NT2/D1 (cell line): Measurements from ENCODE around the gene SYNPR.

Experiments
- SUZ12 ChIP-seq: IDR thresholded peaks from 2 replicates; pipeline ENCODE4 v1.6.1; 2011; ENCODE audit not compliant: insufficient read length, insufficient read depth; ENCODE audit errors: extremely low read depth
- ZNF274 ChIP-seq: IDR thresholded peaks from 2 replicates; pipeline ENCODE4 v1.6.1; 2011; ENCODE audit warnings: mild to moderate bottlenecking, low read depth, low read length

DNA sequence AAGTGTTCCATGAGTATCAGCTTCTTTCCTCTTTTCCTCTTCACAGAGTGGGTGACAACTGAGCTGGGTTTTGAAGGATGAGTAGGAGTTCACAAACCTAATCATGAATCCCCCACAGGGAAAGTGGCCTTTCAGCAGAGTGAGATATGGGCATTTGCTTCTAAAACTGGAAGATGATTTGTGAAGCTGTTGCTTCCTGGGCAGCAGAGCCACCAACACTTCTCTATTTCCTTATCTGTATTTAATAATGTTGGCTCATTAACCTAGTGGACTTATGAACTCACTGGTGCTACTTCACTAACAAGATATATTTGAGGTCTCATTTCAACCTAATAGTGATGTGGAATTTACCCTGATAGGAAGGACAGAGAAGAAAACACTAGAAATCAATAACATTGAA lies 152.8 kb downstream of the SYNPR start:
- no peak for TF ChIP-seq ZNF274
- TF ChIP-seq SUZ12, result no peak
